Fibroblast of lung (primary cell): ENCODE results near the gene ELP2. TPM values are rescaled to one million over a fixed set of nuclear protein-coding genes. Genes with fewer than 3 reads are reported as not detected.

Source experiments
- DNase-seq, 2 donors: peaks; one replicate each; pipeline versions ENCODE4 v3.0.0 to v3.0.0-alpha.2; 2010; ENCODE audit warnings: low read depth in 2 of 2
- H2AFZ ChIP-seq: 2 replicates; pipeline ENCODE4 v1.5.1; 2012; ENCODE audit warnings: low read length, control low read depth, inconsistent platforms
- H3K27ac ChIP-seq: 2 replicates; pipeline ENCODE4 v1.5.1; 2011; ENCODE audit warnings: low read length, control low read depth; ENCODE audit not compliant: insufficient read depth
- H3K27me3 ChIP-seq: 2 replicates; pipeline ENCODE4 v1.5.1; 2011; ENCODE audit warnings: mild to moderate bottlenecking, low read length; ENCODE audit not compliant: control insufficient read depth, insufficient read depth
- H3K36me3 ChIP-seq: 2 replicates; pipeline ENCODE4 v1.5.1; 2011; ENCODE audit warnings: low read length; ENCODE audit not compliant: control insufficient read depth, insufficient read depth
- H3K4me1 ChIP-seq: 2 replicates; pipeline ENCODE4 v1.5.1; 2011; ENCODE audit warnings: low read length; ENCODE audit not compliant: control insufficient read depth, insufficient read depth; ENCODE audit errors: extremely low read depth
- H3K4me2 ChIP-seq: 2 replicates; pipeline ENCODE4 v1.5.1; 2011; ENCODE audit warnings: low read length, control low read depth; ENCODE audit not compliant: insufficient read depth; ENCODE audit errors: extremely low read depth
- H3K4me3 ChIP-seq, 4 experiments: fragments of 200-600 bp in 1 of 4; sonication (generic) in 1 of 4; replicated peaks in 1 of 4; 2 replicates each; pipeline ENCODE4 v1.5.1; 2011 to 2016; ENCODE audit warnings: low read length in 4 of 4, low read depth in 3 of 4, mild to moderate bottlenecking in 3 of 4, control low read depth in 2 of 4, inconsistent platforms in 1 of 4, mixed read lengths in 1 of 4; ENCODE audit not compliant: insufficient read depth in 1 of 4; ENCODE audit errors: control extremely low read depth in 1 of 4
- H3K79me2 ChIP-seq: 2 replicates; pipeline ENCODE4 v1.5.1; 2012; ENCODE audit warnings: mild to moderate bottlenecking, low read length, inconsistent platforms; ENCODE audit not compliant: control insufficient read depth, insufficient read depth
- H3K9ac ChIP-seq: 2 replicates; pipeline ENCODE4 v1.5.1; 2011; ENCODE audit warnings: mild to moderate bottlenecking, low read length, control low read depth; ENCODE audit not compliant: insufficient read depth
- H3K9me3 ChIP-seq: 2 replicates; pipeline ENCODE4 v1.5.1; 2012; ENCODE audit warnings: low read depth, low read length; ENCODE audit not compliant: control insufficient read depth, insufficient read depth
- H4K20me1 ChIP-seq: 2 replicates; pipeline ENCODE4 v1.5.1; 2011; ENCODE audit warnings: low read length; ENCODE audit not compliant: control insufficient read depth, insufficient read depth; ENCODE audit errors: extremely low read depth
- EZH2 ChIP-seq: IDR thresholded peaks from 2 replicates; pipeline ENCODE4 v1.5.1; 2012; ENCODE audit warnings: low read length, control low read depth, mild to moderate bottlenecking; ENCODE audit errors: missing control alignments
- polyA plus RNA-seq, 2 donors: library from polyadenylated mRNA; depleted of rRNA in 1 of 2; stranded (reverse) in 1 of 2; unstranded in 1 of 2; fragments of >200 nt; gene quantifications; 2 replicates each; pipeline ENCODE4 v1.2.1, GENCODE V29; 2011 to 2012; ENCODE audit warnings: missing spikeins in 1 of 2
- total RNA-seq: library from RNA; depleted of rRNA; stranded (reverse); fragments of >200 nt; gene quantifications from 2 replicates; pipeline ENCODE4 v1.2.1, GENCODE V29; 2014
- TF ChIP-seq, protein P1 (sequence below), 2 donors: IDR thresholded peaks in 1 of 2; conservative IDR thresholded peaks in 1 of 2; 1 replicate in 1 of 2; 2 replicates in 1 of 2; pipeline ENCODE4 v1.5.1; 2011 to 2012; ENCODE audit warnings: low read length in 2 of 2, control low read depth in 1 of 2, inconsistent platforms in 1 of 2, low read depth in 1 of 2, mild to moderate bottlenecking in 1 of 2

The ELP2 gene
- total and polyA plus RNA-seq, 2 donors (not counting 1 experiment from before 2014, with no cell fraction given) = 96.6 to 309 TPM

DNA sequence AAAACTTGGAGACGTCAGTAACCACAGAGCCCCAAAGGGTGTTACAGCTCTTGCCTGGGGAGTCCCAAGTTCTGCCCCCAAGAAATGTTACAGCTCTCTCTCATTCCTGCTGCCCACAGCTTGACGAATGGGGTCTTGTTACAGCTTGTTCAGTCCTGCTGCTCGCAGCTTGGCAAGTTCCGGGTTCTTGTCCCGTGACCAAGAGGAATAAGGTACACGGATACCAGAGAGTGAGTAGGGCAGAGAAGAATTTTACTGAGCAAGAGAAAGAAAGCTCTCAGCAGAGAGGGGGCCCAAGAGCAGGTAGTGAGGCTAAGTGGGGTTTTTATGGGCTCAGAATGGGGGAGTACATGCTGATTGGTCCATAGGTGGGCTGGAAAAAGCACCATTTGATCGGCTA, 27.8 kb upstream of the ELP2 start:
- no peaks in the 10 kb centered on the region for H3K4me1 ChIP-seq
- no peak overlapping the region for H3K9ac ChIP-seq
- no peaks in the 10 kb centered on the region for H3K36me3 ChIP-seq
- H3K27me3 ChIP-seq = no peaks in the 10 kb centered on the region
- no peak overlapping the region for H3K27ac ChIP-seq
- H3K9me3 ChIP-seq = no peaks in the 10 kb centered on the region
- no peak overlapping the region for H2AFZ ChIP-seq
- H3K4me2 ChIP-seq = no peak overlapping the region
- no peaks in the 10 kb centered on the region for H3K79me2 ChIP-seq
- no peak for DNase-seq
- no peak for TF ChIP-seq EZH2
- TF ChIP-seq, protein P1, sequence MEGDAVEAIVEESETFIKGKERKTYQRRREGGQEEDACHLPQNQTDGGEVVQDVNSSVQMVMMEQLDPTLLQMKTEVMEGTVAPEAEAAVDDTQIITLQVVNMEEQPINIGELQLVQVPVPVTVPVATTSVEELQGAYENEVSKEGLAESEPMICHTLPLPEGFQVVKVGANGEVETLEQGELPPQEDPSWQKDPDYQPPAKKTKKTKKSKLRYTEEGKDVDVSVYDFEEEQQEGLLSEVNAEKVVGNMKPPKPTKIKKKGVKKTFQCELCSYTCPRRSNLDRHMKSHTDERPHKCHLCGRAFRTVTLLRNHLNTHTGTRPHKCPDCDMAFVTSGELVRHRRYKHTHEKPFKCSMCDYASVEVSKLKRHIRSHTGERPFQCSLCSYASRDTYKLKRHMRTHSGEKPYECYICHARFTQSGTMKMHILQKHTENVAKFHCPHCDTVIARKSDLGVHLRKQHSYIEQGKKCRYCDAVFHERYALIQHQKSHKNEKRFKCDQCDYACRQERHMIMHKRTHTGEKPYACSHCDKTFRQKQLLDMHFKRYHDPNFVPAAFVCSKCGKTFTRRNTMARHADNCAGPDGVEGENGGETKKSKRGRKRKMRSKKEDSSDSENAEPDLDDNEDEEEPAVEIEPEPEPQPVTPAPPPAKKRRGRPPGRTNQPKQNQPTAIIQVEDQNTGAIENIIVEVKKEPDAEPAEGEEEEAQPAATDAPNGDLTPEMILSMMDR (conservative IDR thresholded peaks at IDR 0.05 in 1 of 2, IDR thresholded peaks at IDR 0.05 in 1 of 2; ENCODE audit: low read depth in 1 of 2, low read length in 2 of 2) = no peak
- H4K20me1 ChIP-seq = no peaks in the 10 kb centered on the region
- H3K4me3 ChIP-seq = no peak overlapping the region

GRCh38 chr18:36104749-36105148, 24.9 kb upstream of the ELP2 start:
- Histone ChIP-seq H3K4me1 (no peaks in the 10 kb centered on the region), H3K27ac (no peak overlapping the region), H3K9me3 (no peaks in the 10 kb centered on the region), H2AFZ (no peak overlapping the region), H4K20me1 (no peaks in the 10 kb centered on the region), H3K9ac (no peak overlapping the region), H3K27me3 (no peaks in the 10 kb centered on the region), H3K79me2 (no peaks in the 10 kb centered on the region), H3K36me3 (no peaks in the 10 kb centered on the region), H3K4me3 (no peak overlapping the region), H3K4me2 (no peak overlapping the region)
- no peak for DNase-seq
- TF ChIP-seq, protein P1 (conservative IDR thresholded peaks at IDR 0.05 in 1 of 2, IDR thresholded peaks at IDR 0.05 in 1 of 2; ENCODE audit: low read depth in 1 of 2, low read length in 2 of 2) = no peak
- no peak for TF ChIP-seq EZH2

GRCh38 chr18:36107477-36107876, 22.2 kb upstream of the ELP2 start:
- H3K9me3 ChIP-seq = no peaks in the 10 kb centered on the region
- H4K20me1 ChIP-seq = no peaks in the 10 kb centered on the region
- no peaks in the 10 kb centered on the region for H3K79me2 ChIP-seq
- no peak overlapping the region for H3K4me2 ChIP-seq
- no peak for DNase-seq
- H3K4me3 ChIP-seq = no peak overlapping the region
- no peaks in the 10 kb centered on the region for H3K27me3 ChIP-seq
- TF ChIP-seq, protein P1 (conservative IDR thresholded peaks at IDR 0.05 in 1 of 2, IDR thresholded peaks at IDR 0.05 in 1 of 2; ENCODE audit: low read depth in 1 of 2, low read length in 2 of 2) = no peak
- TF ChIP-seq EZH2 = no peak
- no peaks in the 10 kb centered on the region for H3K4me1 ChIP-seq
- no peak overlapping the region for H3K27ac ChIP-seq
- peaks cover 2% of the 10 kb centered on the region for H3K36me3 ChIP-seq
- no peak overlapping the region for H2AFZ ChIP-seq
- no peak overlapping the region for H3K9ac ChIP-seq
